ENCODE measurements around the gene GALNT9.
"Not testable (repeated sequence)": the region's sequence is repeated elsewhere in the genome, so short reads cannot be mapped to it uniquely, and the experiment has no call there.

GALNT9 gene

GRCh38 chr12:132358241-132359225 is 29.1 kb upstream of the GALNT9 start:
- DNase-seq = not testable (repeated sequence)

GRCh38 chr12:132357623-132358186 is 28.3 kb upstream of the GALNT9 start:
- DNase-seq = no peak

- no peak for DNase-seq
These were observed 27.6 kb upstream of the GALNT9 start for GRCh38 chr12:132356691-132357622.

GRCh38 chr12:132355742-132356681 is 26.6 kb upstream of the GALNT9 start:
- DNase-seq = no peak

GRCh38 chr12:132354982-132355680 is 25.7 kb upstream of the GALNT9 start:
- DNase-seq = no peak

GRCh38 chr12:132354211-132354981 is 25.0 kb upstream of the GALNT9 start:
- DNase-seq = no peak

- no peak for DNase-seq
These were observed 24.4 kb upstream of the GALNT9 start for GRCh38 chr12:132353811-132354210.

- DNase-seq = no peak
These were observed 23.8 kb upstream of the GALNT9 start for GRCh38 chr12:132352896-132353800.

- no peak for DNase-seq
These were observed 22.5 kb upstream of the GALNT9 start for GRCh38 chr12:132351751-132352495.

GRCh38 chr12:132349501-132350131 is 20.2 kb upstream of the GALNT9 start:
- DNase-seq = no peak

GRCh38 chr12:132348176-132348575 is 18.8 kb upstream of the GALNT9 start:
- no peak for DNase-seq

- no peak for DNase-seq
These were observed 17.9 kb upstream of the GALNT9 start for GRCh38 chr12:132347176-132347855.

- no peak for DNase-seq
These were observed 17.2 kb upstream of the GALNT9 start for GRCh38 chr12:132346471-132347175.

- DNase-seq = no peak
These were observed 16.3 kb upstream of the GALNT9 start for GRCh38 chr12:132345561-132346200.

GRCh38 chr12:132345126-132345525 is 15.7 kb upstream of the GALNT9 start:
- DNase-seq = no peak

- DNase-seq = no peak
These were observed 15.2 kb upstream of the GALNT9 start for GRCh38 chr12:132344601-132345000.
